K562 (cell line): ENCODE data around the gene HOMEZ. TPM values are rescaled to one million over a fixed set of nuclear protein-coding genes. Genes with fewer than 3 reads are reported as not detected.

ENCODE experiments used
- ATAC-seq: fragments of 200-7000 bp; cut with Tn5 transposase; 3 replicates; pipeline ENCODE4 v1.9.1; 2020; ENCODE audit warnings: moderate library complexity
- BruUV-seq: library from RNA; stranded (reverse); fragments of 400-500 nt; replicated peaks from 2 replicates; lab custom pipeline; 2021; lab: Mats Ljungman, UMichigan
- CTCF ChIA-PET: fragments of 300-600 bp; formaldehyde crosslinking; extraction: SDS; loops from one replicate; lab custom pipeline; 2021; ENCODE audit warnings: low intra/inter-chr PET ratio; lab: Yijun Ruan, JAX
- POLR2A ChIA-PET: fragments of 300-600, 350-650 bp; sonication (Branson Sonifier 250); formaldehyde crosslinking; extraction: SDS; loops from one replicate; lab custom pipeline; 2021; ENCODE audit warnings: antibody characterized with exemption, inconsistent platforms; lab: Yijun Ruan, JAX
- DNase-seq, 4 experiments: peaks; one replicate each; pipeline versions ENCODE4 v3.0.0 to v3.0.0-alpha.2; 2011 to 2018; ENCODE audit warnings: low spot score in 3 of 4, mixed read lengths in 3 of 4; ENCODE audit errors: extremely low read depth in 1 of 4
- FAIRE-seq: peaks from 2 replicates; lab custom pipeline; 2011; peaks lifted over from hg19 to GRCh38; lab: Jason Lieb, UNC
- H2AFZ ChIP-seq: 2 replicates; pipeline ENCODE4 v1.6.0; 2011; ENCODE audit warnings: low read depth, low read length, control low read depth, inconsistent platforms
- H3K27ac ChIP-seq: fragments of 200-600 bp; 3 replicates; pipeline ENCODE4 v1.8.0; 2011; ENCODE audit warnings: low read depth, mild to moderate bottlenecking, control low read depth, inconsistent platforms, low read length, moderate library complexity, mixed read lengths; ENCODE audit errors: extremely low read depth
- H3K27me3 ChIP-seq, 2 experiments: fragments of 300-600 bp in 1 of 2; 2 replicates in 1 of 2; 3 replicates in 1 of 2; pipeline versions ENCODE4 v1.6.0 to v1.8.0; 2011; ENCODE audit warnings: inconsistent platforms in 2 of 2, low read length in 2 of 2, mild to moderate bottlenecking in 1 of 2, mixed read lengths in 1 of 2, moderate library complexity in 1 of 2; ENCODE audit not compliant: control insufficient read depth in 2 of 2, insufficient read depth in 2 of 2
- H3K36me3 ChIP-seq: fragments of 300-600 bp; 3 replicates; pipeline ENCODE4 v1.8.0; 2011; ENCODE audit warnings: mild to moderate bottlenecking, low read length, inconsistent platforms; ENCODE audit not compliant: control insufficient read depth, insufficient read depth
- H3K4me1 ChIP-seq, 2 experiments: fragments of 200-600 bp in 1 of 2; replicated peaks in 1 of 2; 2 replicates in 1 of 2; 3 replicates in 1 of 2; pipeline versions ENCODE4 v1.5.1 to v1.8.0; 2011; ENCODE audit warnings: inconsistent platforms in 2 of 2, low read length in 2 of 2, mild to moderate bottlenecking in 1 of 2, mixed read lengths in 1 of 2, moderate library complexity in 1 of 2; ENCODE audit not compliant: control insufficient read depth in 2 of 2, insufficient read depth in 2 of 2
- H3K4me2 ChIP-seq: 2 replicates; pipeline ENCODE4 v1.6.1; 2011; ENCODE audit warnings: low read length, control low read depth, inconsistent platforms, mixed read lengths; ENCODE audit not compliant: insufficient read depth
- H3K4me3 ChIP-seq: fragments of 200-600 bp; sonication (generic), shearing (Covaris generic); 2 replicates; pipeline ENCODE4 v1.5.1; 2016; ENCODE audit warnings: control low read depth, inconsistent platforms
- H3K79me2 ChIP-seq: fragments of 200-600 bp; 3 replicates; pipeline ENCODE4 v1.8.0; 2011; ENCODE audit warnings: low read length, inconsistent platforms; ENCODE audit not compliant: control insufficient read depth, insufficient read depth
- H3K9ac ChIP-seq, 2 experiments: 2 replicates each; pipeline versions ENCODE4 v1.6.0 to v1.6.1; 2011; ENCODE audit warnings: low read depth in 2 of 2, low read length in 2 of 2, control low read depth in 1 of 2, inconsistent platforms in 1 of 2, mild to moderate bottlenecking in 1 of 2, mixed read lengths in 1 of 2; ENCODE audit not compliant: insufficient read depth in 1 of 2
- H3K9me1 ChIP-seq: one replicate; pipeline ENCODE4 v1.6.0; 2011; ENCODE audit warnings: inconsistent platforms, mild to moderate bottlenecking, low read length, moderate library complexity; ENCODE audit not compliant: control insufficient read depth, insufficient read depth
- H3K9me3 ChIP-seq: replicated peaks from 2 replicates; pipeline ENCODE4 v1.5.1; 2011; ENCODE audit warnings: low read depth, low read length, inconsistent platforms; ENCODE audit not compliant: control insufficient read depth, insufficient read depth
- H4K20me1 ChIP-seq: replicated peaks from 2 replicates; pipeline ENCODE4 v1.6.1; 2011; ENCODE audit warnings: low read length, inconsistent platforms, mixed read lengths; ENCODE audit not compliant: control insufficient read depth, insufficient read depth
- GABPB2 ChIP-seq: fragments of 250-450 bp; sonication (Bioruptor Pico); conservative IDR thresholded peaks from 2 replicates; pipeline ENCODE4 v1.5.1; 2021; ENCODE audit warnings: mild to moderate bottlenecking
- KDM1A ChIP-seq, 2 experiments: fragments of 450-650 bp; IDR thresholded peaks; 2 replicates each; pipeline ENCODE4 v1.6.1; 2016; ENCODE audit warnings: mild to moderate bottlenecking in 2 of 2
- MTA1 ChIP-seq: fragments of 450-650 bp; IDR thresholded peaks from 2 replicates; pipeline ENCODE4 v1.6.1; 2017; ENCODE audit warnings: borderline replicate concordance
- NFYB ChIP-seq: IDR thresholded peaks from 2 replicates; pipeline ENCODE4 v1.6.1; 2011; ENCODE audit warnings: mild to moderate bottlenecking, moderate library complexity; ENCODE audit not compliant: insufficient read length; ENCODE audit errors: extremely low read depth
- PRDM10 ChIP-seq: fragments of 450-650 bp; IDR thresholded peaks from 2 replicates; pipeline ENCODE4 v1.6.1; 2018; ENCODE audit not compliant: partially characterized antibody
- SP2 ChIP-seq: IDR thresholded peaks from 2 replicates; pipeline ENCODE4 v1.6.1; 2011; ENCODE audit warnings: mild to moderate bottlenecking, low read depth, low read length, moderate library complexity; ENCODE audit not compliant: poor library complexity, severe bottlenecking; ENCODE audit errors: extremely low read depth
- ZNF24 ChIP-seq: fragments of 450-650 bp; IDR thresholded peaks from 2 replicates; pipeline ENCODE4 v1.6.1; 2016
- ZNF77 ChIP-seq: fragments of 250-450 bp; sonication (Bioruptor Pico); IDR thresholded peaks from 2 replicates; pipeline ENCODE4 v1.5.0; 2020
- WGBS: fragments of 100-300 bp; shearing (Covaris generic); methylation state at CpG from one replicate; pipeline ENCODE4 v1.1.6; 2016; ENCODE audit warnings: low coverage, mixed read lengths; ENCODE audit not compliant: insufficient coverage; ENCODE audit errors: missing lambda C conversion rate; 5-methylcytosine and 5-hydroxymethylcytosine counted together
- in situ Hi-C: fragments of 300-500 bp; cut with MboI; formaldehyde crosslinking; loops from 4 replicates; pipeline ENCODE4 v1.15.0; 2018; ENCODE audit warnings: inconsistent platforms, mixed read lengths
- intact Hi-C: fragments of 100-400 bp; cut with micrococcal nuclease; formaldehyde crosslinking; loops from 2 replicates; pipeline ENCODE4 v1.14.2; 2022
- polyA plus RNA-seq, 8 experiments: library from polyadenylated mRNA; depleted of rRNA in 4 of 8; stranded (reverse) in 5 of 8; unstranded in 3 of 8; fragments of >200 nt; fragmentation: Nextera tagmentation in 2 of 8; fragmentation: Illumina TruSeq in 1 of 8; extraction: Ambion mirVana in 2 of 8; extraction: Trizol in 1 of 8; gene quantifications; 2 replicates each; pipeline versions ENCODE4 v1.2.1 to v1.2.3, GENCODE V29; 2011 to 2014; ENCODE audit warnings: inconsistent platforms in 1 of 8, missing spikeins in 1 of 8
- total RNA-seq, 7 experiments: library from RNA; depleted of rRNA in 6 of 7; stranded (reverse); fragments of >200 nt in 6 of 7; fragmentation: Illumina TruSeq in 2 of 7; extraction: Trizol in 2 of 7; gene quantifications; 2 replicates each; pipeline versions ENCODE4 v1.2.1 to v1.2.3, GENCODE V29; 2011 to 2021; ENCODE audit warnings: low replicate concordance in 1 of 7
- TF ChIP-seq, protein P1 (sequence below): fragments of 250-450 bp; sonication (Bioruptor Pico); IDR thresholded peaks from 2 replicates; pipeline ENCODE4 v1.8.0; 2021; ENCODE audit warnings: moderate library complexity, mild to moderate bottlenecking, inconsistent platforms
- TF ChIP-seq, protein P2 (sequence below): fragments of 250-450 bp; sonication (Bioruptor Pico); IDR thresholded peaks from 2 replicates; pipeline ENCODE4 v1.8.0; 2022; ENCODE audit warnings: moderate library complexity, mild to moderate bottlenecking, inconsistent platforms
- TF ChIP-seq, protein P3 (sequence below), 2 experiments: fragments of 150-350 bp in 1 of 2; IDR thresholded peaks; 2 replicates each; pipeline ENCODE4 v1.6.1; 2012 to 2016; ENCODE audit warnings: low read depth in 2 of 2, low read length in 2 of 2, mild to moderate bottlenecking in 1 of 2, moderate library complexity in 1 of 2

HOMEZ gene
- total and polyA plus RNA-seq, 9 of the 15 experiments (the other 6 are each of a cell fraction or from before 2014, with no cell fraction given): 3.0 to 30.2 (median 16.9) TPM

- H3K79me2 ChIP-seq: peaks cover 16% of the 10 kb centered on the region
- ATAC-seq: no peak
- WGBS: 87% methylated on average over 7 of the region's 7 CpGs
- H3K4me2 ChIP-seq: no peak overlapping the region
- DNase-seq: no peak
- in situ Hi-C loops: no loop called here
- peaks cover 23% of the 10 kb centered on the region; the same call in 2 of the 3 replicates for H3K36me3 ChIP-seq
- intact Hi-C loops: no loop called here
- no TSS peak for BruUV-seq
- no peaks in the 10 kb centered on the region for H3K9me3 ChIP-seq
- no peaks in the 10 kb centered on the region for H4K20me1 ChIP-seq
- no peaks in the 10 kb centered on the region for H3K27me3 ChIP-seq
- no peak overlapping the region for H3K4me3 ChIP-seq
- POLR2A ChIA-PET: interaction anchor here (0.5 to 3.1 kb wide), 4 partner anchors 10 to 540 kb away, joined by 3 to 13 read pairs (median 4); partner anchors contain the start of genes ACIN1, C14orf119 and HOMEZ
- no peak for FAIRE-seq
- CTCF ChIA-PET: interaction anchor here (0.8 to 3.3 kb wide), 2 partner anchors 31 to 175 kb away, joined by 3 to 14 read pairs; no protein-coding TSS in a partner anchor
- no peak overlapping the region for H3K9ac ChIP-seq
- no peak overlapping the region for H2AFZ ChIP-seq
- no peak overlapping the region for H3K27ac ChIP-seq
- peaks cover 13 to 22% of the 10 kb centered on the region in 2 experiments for H3K4me1 ChIP-seq
- no peaks in the 10 kb centered on the region for H3K9me1 ChIP-seq
- TF ChIP-seq SP2 (no peak), ZNF77 (CRISPR knock-in tag) (no peak), GABPB2 (no peak), NFYB (no peak), ZNF24 (no peak), PRDM10 (no peak), MTA1 (no peak), KDM1A (IDR thresholded peaks at IDR 0.05) (no peak)
- TF ChIP-seq, protein P1, sequence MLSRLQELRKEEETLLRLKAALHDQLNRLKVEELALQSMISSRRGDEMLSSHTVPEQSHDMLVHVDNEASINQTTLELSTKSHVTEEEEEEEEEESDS (CRISPR knock-in tag): no peak
- TF ChIP-seq, protein P2, sequence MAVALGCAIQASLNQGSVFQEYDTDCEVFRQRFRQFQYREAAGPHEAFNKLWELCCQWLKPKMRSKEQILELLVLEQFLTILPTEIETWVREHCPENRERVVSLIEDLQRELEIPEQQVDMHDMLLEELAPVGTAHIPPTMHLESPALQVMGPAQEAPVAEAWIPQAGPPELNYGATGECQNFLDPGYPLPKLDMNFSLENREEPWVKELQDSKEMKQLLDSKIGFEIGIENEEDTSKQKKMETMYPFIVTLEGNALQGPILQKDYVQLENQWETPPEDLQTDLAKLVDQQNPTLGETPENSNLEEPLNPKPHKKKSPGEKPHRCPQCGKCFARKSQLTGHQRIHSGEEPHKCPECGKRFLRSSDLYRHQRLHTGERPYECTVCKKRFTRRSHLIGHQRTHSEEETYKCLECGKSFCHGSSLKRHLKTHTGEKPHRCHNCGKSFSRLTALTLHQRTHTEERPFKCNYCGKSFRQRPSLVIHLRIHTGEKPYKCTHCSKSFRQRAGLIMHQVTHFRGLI: no peak
- TF ChIP-seq, protein P3, sequence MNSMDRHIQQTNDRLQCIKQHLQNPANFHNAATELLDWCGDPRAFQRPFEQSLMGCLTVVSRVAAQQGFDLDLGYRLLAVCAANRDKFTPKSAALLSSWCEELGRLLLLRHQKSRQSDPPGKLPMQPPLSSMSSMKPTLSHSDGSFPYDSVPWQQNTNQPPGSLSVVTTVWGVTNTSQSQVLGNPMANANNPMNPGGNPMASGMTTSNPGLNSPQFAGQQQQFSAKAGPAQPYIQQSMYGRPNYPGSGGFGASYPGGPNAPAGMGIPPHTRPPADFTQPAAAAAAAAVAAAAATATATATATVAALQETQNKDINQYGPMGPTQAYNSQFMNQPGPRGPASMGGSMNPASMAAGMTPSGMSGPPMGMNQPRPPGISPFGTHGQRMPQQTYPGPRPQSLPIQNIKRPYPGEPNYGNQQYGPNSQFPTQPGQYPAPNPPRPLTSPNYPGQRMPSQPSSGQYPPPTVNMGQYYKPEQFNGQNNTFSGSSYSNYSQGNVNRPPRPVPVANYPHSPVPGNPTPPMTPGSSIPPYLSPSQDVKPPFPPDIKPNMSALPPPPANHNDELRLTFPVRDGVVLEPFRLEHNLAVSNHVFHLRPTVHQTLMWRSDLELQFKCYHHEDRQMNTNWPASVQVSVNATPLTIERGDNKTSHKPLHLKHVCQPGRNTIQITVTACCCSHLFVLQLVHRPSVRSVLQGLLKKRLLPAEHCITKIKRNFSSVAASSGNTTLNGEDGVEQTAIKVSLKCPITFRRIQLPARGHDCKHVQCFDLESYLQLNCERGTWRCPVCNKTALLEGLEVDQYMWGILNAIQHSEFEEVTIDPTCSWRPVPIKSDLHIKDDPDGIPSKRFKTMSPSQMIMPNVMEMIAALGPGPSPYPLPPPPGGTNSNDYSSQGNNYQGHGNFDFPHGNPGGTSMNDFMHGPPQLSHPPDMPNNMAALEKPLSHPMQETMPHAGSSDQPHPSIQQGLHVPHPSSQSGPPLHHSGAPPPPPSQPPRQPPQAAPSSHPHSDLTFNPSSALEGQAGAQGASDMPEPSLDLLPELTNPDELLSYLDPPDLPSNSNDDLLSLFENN (IDR thresholded peaks at IDR 0.05; ENCODE audit: low read depth in 2 of 2, low read length in 2 of 2): no peak
These were observed 10.3 kb upstream of the HOMEZ start for GRCh38 chr14:23296012-23296777.
